GM18868 (cell line): ENCODE data around the gene CASZ1.
A peak's percentile ranks its signal among the peaks of the same experiment; 100 is the strongest.

ENCODE experiments used
- ATAC-seq: cut with Tn5 transposase; IDR thresholded peaks from one replicate; pipeline ENCODE4 v1.9.1; 2021; ENCODE audit warnings: mild to moderate bottlenecking, moderate library complexity; ENCODE audit not compliant: unreplicated experiment

CASZ1 gene

GRCh38 chr1:10712568-10713362 lies 83.7 kb downstream of the CASZ1 start:
- ATAC-seq: no peak

DNA sequence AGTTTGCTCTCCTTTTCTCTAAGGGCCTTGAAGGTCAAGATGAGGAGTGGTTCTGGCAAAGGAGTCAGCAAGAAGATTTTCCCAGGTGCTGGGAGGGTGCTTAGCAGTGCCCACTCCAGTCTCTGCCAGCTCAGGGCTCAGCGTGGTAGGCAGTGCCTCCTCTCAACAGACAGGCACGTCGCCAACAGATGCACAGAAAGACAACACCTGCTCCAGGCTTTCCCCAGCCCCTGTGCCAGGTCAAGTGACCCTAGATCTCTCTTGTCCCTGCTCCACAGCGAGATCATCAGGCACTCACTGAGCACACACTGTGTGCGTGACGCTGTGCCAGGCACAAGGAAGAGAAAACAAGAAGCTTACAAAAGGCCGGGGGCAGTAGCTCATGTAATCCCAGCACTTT lies 86.0 kb downstream of the CASZ1 start:
- no peak for ATAC-seq

GRCh38 chr1:10709646-10710045 lies 86.8 kb downstream of the CASZ1 start:
- no peak for ATAC-seq

- ATAC-seq: no peak
Observed at GRCh38 chr1:10709165-10709564, 87.3 kb downstream of the CASZ1 start.

DNA sequence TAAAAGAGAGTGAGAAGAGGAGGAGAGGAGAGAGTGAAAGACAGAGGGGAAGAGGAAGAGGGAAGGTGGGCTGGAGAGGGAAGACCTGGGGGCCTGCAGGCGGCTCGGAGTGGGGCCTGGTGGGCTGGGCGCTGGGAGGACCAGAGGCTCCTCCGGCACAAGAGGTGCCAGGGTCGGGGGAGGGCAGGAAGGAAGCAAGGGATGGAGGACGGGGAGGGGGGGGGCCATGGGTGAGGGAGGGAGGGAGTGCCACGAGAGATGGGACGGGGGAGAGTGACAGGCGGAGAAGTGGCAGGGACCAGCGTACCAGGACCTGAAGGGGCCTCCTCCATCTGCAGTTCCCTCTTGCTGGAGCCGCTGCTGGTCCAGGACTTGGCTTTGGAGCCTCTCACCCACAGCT lies 87.7 kb downstream of the CASZ1 start:
- ATAC-seq: no peak

- no peak for ATAC-seq
Observed at GRCh38 chr1:10707208-10707607, 89.2 kb downstream of the CASZ1 start.

GRCh38 chr1:10706376-10706913 lies 90.0 kb downstream of the CASZ1 start:
- no peak for ATAC-seq

DNA sequence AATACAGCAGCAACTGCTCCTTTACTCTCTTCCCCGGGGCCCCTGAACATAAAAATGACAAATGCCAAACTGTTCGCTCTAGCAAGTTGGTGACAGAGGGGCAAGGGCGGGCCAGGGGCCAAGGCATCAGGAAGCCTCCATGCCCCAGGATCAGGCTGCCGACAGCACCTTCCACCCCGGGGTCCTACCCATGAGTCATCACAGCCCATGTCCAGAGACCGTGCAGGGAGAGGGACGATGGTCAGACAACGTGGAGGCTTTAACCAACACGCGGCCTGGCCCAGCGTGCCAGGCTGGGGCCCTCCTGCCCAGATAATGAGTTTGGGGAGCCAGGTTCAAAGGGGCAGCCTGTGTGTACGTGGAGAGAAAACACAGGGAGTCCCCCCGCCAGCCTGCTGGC lies 90.5 kb downstream of the CASZ1 start:
- ATAC-seq: no peak

GRCh38 chr1:10704368-10704882 lies 92.0 kb downstream of the CASZ1 start:
- no peak for ATAC-seq

DNA sequence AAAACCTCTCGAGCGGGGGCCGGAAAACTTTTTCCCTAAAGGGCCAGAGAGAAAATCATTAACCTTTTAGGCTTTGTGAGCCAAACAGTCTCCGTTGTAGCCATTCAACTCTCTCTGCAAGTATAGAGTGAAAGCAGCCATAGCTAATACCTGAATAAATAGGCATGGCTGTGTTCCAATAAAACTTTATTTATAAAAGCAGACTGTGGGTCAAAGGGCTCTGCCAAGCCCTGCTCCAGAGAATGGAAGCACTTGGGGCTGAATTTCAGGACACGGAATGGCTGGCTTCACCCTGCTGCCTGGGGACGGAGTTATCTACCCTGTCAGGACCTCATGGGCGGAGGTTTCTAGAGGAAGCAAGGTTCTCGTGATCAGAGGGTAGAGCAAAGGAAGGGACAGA lies 92.7 kb downstream of the CASZ1 start:
- ATAC-seq: no peak

DNA sequence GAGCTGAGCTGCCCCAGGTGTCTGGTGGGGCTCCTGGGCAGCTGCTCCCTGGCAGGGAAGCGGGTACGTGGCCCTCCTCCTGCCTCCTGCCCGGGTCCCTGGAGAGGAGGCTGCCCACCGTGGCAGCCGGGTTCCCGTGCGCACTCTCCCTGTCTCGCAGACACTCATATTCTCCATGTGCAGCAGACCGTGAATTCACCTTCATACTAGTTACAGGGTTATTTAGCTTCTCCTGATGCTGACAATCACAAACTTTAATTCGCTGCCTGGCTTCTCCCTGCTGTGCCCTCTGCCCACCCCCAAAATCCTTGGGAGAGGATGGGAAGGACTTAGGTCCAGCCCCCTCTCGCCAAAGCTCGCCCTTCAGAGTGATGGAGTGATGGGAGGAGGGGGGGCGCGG lies 95.3 kb downstream of the CASZ1 start:
- ATAC-seq: no peak

GRCh38 chr1:10699470-10699835 lies 97.0 kb downstream of the CASZ1 start:
- ATAC-seq: no peak

DNA sequence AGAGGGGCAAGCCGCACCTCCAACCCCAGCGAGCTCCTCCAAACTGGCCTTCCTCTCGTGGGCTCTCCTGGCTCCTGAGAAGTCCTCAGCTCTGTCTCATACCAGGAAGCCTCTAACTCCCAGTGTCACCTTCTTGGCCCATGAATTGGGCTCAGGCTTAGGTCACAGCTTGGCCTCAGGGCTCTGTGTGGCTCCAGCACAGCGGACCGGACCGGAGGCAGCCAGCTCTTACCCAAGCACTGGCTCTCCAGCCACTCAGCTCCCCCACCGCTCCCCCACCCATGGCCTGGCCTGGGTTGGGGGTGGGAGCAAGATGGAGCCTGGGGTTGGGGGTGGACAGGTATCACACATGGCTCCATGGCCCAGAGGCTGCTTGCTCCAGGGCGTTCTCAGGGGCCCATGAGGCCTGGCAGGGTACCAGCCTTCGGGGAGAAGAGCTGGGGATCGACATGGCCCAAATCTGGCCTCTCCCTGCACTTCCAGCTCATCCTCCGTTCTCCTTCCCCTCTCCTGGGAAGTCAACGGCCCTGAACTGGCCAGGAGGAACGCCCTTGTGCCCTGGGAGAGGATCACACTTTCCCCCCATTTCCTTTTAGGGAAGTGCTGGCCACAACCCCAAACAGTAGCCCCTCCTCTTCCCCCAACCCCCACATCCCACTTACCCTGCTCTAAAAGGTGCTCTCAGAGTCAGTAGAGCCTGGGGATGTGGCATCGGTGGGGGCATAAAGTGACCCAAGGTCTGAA lies 97.5 kb downstream of the CASZ1 start:
- ATAC-seq: no peak

DNA sequence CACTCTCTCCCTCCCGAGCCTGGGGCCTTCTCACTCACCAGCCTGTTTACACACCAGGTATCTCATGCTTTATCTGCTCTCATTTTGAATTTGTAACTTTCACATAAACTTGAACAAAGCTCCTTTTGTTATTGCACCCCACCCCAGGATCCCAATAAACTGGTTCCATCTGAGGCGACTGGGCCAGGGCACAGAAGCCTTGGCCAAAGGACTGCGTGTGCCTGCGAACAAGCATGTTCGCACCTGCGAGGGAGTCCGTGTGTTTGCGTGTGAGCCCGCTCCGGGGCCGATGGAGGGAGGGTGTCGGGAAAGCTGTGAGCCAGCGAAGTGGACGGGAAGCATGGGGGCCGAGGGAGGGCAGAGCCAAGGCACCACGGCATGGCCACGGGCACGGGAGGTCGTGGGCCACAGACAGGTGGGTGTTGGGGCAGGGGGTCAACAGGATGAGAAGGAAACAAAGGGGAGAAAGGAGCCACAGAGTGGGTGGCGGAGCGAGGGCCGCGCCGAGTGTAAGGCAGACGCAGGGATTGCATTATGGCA lies 98.8 kb downstream of the CASZ1 start:
- no peak for ATAC-seq

DNA sequence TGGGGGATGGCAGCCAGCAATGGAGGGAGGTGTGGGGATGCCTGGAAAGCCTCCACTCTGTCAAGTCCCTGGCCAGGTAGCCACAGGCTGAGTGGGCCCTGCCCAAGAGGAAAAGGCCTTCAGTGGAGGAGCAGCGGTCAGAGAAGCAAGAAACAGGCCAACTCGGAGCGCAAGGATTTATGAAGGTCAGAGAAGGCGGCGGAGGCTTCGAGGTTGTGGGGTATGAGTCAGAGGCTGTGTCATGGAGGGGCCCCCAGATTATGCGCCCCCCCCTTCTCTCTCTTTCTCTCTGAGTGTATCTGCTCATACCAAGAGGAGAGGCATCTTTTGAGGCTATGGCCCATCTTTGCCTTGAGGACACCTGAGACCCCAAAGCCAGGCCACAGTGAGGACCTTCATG lies 99.5 kb downstream of the CASZ1 start:
- ATAC-seq: no peak

DNA sequence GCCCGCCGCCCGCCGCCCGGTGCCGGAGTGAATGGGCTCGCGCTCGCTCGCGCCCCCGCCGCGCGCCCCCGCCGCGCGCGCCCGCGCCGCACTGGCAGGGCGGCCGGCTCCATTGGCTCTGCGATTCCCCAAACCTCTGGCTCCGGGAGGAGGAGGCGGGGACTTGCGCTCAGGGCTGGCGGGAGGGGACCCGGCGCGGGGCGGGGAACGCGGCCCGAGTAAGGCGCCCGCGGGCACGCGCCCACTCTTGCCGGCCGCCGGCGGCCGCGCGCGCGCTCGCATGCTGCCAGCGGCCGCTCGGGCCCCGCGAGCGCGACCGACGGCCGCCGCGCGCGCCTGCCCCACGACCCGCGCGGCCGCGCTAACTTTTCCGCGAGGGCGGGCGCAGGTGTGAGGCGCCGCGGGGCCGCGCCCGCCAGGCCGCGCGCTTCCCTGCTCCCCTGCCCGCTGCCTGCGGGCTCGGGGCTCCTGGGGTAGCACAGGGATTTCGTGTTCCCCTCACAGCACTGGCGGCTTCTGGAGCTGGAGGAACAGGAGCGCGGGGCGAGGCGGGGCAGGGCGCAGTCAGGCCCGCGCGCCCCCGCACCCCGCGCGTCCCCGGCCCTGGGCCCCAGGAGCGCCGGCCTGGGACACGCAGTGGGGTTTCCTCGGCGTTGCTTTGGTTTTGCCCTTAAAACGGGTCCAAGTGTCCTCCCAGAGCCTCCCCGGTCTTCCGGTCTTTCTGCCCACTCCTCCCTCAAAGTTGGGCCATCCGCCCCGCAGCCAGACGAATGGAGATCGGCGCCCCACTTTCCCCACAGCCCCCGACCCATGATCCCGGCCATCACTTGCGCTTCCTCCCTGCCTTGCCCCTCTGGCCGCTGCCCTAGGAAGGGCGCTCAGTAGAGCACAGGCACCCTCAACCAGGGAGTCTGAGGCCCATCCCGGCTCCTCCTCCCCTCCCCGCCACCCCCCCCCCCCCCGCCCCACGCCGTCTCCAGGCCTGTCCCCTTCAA lies 101.5 kb downstream of the CASZ1 start:
- peak; percentile 55 for ATAC-seq

DNA sequence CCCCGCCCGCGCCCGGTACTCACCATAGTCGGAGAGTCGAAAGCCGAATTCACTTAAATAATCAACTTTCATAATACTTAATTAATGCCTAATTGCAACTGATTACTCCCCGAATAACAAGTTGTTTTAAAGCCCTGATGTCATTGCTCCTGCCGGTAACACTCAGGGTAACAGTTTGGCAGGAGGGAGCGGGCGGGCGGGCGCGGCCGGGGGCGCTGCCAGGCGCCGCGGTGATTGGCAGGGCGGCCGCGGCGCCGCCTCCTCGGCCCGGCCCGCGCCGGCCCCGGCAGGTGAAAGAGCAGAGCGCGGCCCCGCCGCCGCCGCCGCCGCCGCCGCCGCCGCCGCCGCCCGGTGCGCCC lies 102.2 kb downstream of the CASZ1 start:
- ATAC-seq: peak; percentile 51

DNA sequence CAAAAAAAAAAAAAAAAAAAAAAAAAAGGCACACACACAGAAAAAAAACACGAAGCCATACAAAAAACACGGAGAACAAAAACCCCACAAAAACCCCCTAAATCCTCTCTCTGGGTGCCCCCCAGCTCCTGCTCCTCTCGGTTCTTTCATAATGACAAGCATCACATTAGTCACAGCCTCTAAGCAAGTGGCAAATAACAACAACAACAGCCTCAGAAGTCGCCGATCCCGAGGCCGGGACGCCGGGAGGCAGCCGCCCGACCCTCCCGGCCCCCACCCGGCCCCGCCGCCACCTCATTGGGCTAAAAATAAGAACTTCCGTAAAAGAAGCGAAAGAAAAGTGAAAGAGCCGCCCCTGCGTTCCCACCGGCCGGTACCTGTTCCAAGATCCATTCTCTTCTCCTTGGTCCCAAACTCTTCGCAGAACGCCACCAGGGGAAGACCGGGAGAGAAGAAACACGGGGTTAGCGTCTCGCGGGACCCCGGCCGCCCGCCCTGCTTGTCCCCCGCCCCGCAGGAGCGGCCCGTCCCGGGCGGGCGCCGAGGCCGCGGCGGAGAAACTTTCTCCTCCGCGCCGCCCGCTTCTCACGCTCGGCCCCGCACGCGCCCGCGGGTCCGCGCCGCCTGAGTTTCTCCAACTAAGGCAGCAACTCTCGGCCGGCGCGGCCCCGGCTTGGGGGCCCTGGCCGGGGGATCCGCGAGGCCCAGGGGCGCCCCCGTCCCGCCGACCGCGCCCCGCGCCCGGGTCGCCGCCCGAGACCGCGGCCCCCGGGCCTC lies 102.8 kb downstream of the CASZ1 start:
- ATAC-seq: peak; percentile 18

- ATAC-seq: no peak
Observed at GRCh38 chr1:10693152-10693496, 103.3 kb downstream of the CASZ1 start.
